HG02870 (cell line): ENCODE results near the gene HM13.
"Not testable (repeated sequence)": the region's sequence is repeated elsewhere in the genome, so short reads cannot be mapped to it uniquely, and the experiment has no call there.

Experiments
- ATAC-seq: cut with Tn5 transposase; IDR thresholded peaks from one replicate; pipeline ENCODE4 v1.9.1; 2021; ENCODE audit warnings: mild to moderate bottlenecking, moderate library complexity; ENCODE audit not compliant: unreplicated experiment

The HM13 gene

GRCh38 chr20:31605031-31605901, 91.0 kb downstream of the HM13 start, which contains the start of gene ID1:
ID1 (plus strand) TSS chr20:31605289; CDS start chr20:31605388, 99 bp downstream.
- peak; percentile 79 for ATAC-seq

- no peak for ATAC-seq
Observed at GRCh38 chr20:31605902-31606803, 91.9 kb downstream of the HM13 start.

DNA sequence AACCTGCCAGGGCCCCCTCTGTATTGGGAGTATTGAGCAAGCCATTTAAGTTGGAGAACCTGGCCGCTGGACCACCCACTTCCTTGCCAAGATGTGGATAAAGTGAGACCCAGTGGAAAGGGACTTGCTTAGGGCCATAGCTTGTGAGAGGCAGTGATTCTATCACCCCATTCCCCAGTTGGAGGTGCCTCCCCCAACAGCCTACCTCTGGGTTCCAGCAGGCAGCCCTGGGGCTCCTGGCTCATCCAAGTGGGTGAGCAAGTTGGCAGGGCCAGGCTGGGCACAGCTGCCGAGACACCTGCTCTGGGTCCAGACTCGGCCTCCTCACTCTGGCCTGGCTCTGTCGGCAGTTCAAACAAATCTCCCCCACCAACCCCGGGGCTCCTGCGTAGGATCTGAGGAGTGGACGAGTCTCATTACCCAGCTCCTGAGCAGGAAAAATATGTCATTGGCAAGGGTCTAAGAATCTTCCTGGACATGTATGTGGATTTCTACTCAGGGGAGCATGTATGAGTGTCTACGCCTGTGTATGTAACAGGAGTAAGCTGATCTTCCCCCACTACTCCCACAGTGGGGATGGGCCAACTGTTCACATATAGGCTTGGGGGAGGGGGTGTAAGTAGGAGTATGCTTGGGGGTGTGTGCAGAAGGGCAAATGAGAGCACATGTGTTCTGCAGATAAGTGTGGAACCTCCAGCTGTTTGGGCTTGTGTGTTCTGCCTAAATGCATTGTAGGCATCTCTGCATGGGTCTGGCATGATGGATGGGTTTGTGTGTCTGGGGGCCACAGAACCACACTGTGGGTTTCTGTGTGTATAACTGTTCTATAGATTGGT, 92.8 kb downstream of the HM13 start:
- no peak for ATAC-seq

GRCh38 chr20:31607640-31608250, 93.5 kb downstream of the HM13 start:
- ATAC-seq, result no peak

DNA sequence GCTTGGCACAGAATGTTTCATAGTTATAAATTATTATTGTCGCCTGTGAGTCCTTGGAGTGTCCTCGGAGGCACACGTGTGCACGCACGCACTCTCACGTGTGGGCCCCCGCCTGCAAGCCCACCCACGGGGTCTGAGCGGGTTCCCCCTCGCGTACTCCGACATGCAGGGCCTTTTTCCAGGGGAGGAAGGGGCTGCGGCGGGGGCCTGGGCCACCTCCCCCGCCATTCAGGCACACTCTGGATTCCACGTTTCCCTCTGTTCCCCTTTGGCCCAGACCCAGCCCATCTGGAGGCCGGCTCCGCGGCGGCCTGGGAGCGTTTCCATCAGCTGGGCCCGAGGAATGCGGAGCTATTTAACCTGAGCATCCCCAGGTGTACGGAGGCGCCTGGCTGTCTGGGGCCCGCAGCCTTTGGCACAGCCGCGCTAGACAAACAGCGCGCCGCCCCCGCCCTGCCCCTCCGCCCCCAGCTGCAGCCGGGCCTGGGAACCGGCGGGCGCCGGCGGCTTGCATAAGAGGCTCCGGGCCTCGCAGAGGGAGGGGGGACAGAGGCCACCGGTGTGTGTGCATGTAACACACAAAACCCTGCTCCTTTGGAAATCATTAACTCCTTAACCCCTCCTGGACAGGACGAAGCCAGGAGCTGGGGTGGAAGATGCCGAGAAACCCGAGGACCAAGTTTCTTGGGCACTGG, 94.2 kb downstream of the HM13 start:
- ATAC-seq, result no peak

DNA sequence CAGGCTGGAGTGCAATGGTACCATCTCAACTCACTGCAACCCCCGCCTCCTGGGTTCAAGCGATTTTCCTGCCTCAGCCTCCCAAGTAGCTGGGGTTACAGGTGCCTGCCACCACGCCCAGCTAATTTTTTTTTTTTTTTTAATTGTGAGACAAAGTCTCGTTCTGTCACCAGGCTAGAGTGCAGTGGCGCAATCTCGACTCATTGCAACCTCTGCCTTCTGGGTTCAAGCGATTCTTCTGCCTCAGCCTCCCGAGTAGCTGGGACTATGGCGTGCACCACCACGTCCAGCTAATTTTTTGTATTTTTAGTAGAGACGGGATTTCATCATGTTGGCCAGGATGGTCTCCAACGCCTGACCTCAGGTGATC, 98.0 kb downstream of the HM13 start:
- ATAC-seq, result not testable (repeated sequence)

- ATAC-seq, result no peak
Observed at GRCh38 chr20:31615416-31615815, 101.2 kb downstream of the HM13 start.

DNA sequence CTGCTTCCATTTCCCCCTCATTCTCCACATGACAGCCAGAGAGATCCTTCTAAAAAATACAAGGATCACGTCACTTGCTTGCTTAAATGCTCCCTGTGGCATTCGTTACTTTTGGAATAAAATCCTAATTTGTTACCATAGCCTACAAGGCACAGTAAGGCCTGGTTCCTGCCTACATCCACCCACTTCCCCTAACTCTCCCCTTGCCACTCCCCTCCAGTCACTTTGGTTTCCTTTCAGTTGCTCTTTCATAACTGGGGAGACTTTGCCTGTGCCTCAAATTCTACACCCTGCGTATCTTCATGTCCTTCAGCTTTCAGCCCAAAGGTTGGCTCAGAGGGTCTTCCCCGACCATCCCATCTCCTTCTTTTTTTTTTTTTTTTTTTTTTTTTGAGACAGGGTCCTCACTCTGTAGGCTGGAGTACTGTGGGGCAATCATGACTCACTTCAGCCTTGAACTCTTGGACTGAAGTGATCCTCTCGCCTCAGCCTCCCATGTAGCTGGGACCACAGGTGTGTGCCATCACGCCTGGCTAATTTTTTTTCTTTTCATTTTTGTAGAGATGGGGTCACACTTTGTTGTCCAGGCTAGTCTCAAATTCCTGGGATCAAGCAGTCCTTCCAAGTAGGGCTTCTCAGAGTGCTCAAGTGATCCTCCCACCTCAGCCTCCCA, 103.3 kb downstream of the HM13 start:
- ATAC-seq, result no peak
